Left lung (tissue), 10 donors: ENCODE measurements around the gene B4GALT3. TPM values are rescaled to one million over a fixed set of nuclear protein-coding genes. Genes with fewer than 3 reads are reported as not detected.
A peak's percentile ranks its signal among the peaks of the same experiment; 100 is the strongest.

Source experiments
- ATAC-seq: fragments of 200-7000 bp; cut with Tn5 transposase; one replicate; pipeline ENCODE4 v1.9.1; 2020; ENCODE audit warnings: moderate library complexity
- DNase-seq, 4 donors: peaks; one replicate each; pipeline ENCODE4 v3.0.0-alpha.2; 2013 to 2020
- H3K27ac ChIP-seq, 2 donors: fragments of 200-600 bp; sonication (generic) in 1 of 2; one replicate each; pipeline versions ENCODE4 v1.5.0 to v1.8.0; 2020 to 2021
- H3K27me3 ChIP-seq, 2 donors: fragments of 200-600 bp; sonication (generic) in 1 of 2; one replicate each; pipeline versions ENCODE4 v1.5.0 to v1.8.0; 2020 to 2021
- H3K36me3 ChIP-seq, 2 donors: fragments of 200-600 bp; sonication (generic) in 1 of 2; one replicate each; pipeline versions ENCODE4 v1.5.0 to v1.8.0; 2020 to 2021
- H3K4me1 ChIP-seq, 2 donors: fragments of 200-600 bp; one replicate each; pipeline ENCODE4 v1.8.0; 2021
- H3K4me3 ChIP-seq, 2 donors: fragments of 200-600 bp; sonication (generic) in 1 of 2; one replicate each; pipeline versions ENCODE4 v1.5.0 to v1.8.0; 2020 to 2021; ENCODE audit warnings: mild to moderate bottlenecking in 1 of 2
- H3K9me3 ChIP-seq, 2 donors: fragments of 200-600 bp; sonication (generic) in 1 of 2; one replicate each; pipeline versions ENCODE4 v1.5.0 to v1.8.0; 2020 to 2021
- intact Hi-C, 2 donors: fragments of 100-400 bp; cut with DNase I; formaldehyde crosslinking; loops; one replicate each; pipeline versions ENCODE4 v1.11.2 to v1.14.2; 2022
- polyA plus RNA-seq, 6 donors: library from polyadenylated mRNA; unstranded; fragments of 120-200 nt; gene quantifications; one replicate each; pipeline ENCODE4 v1.2.1, GENCODE V29; 2013; ENCODE audit not compliant: insufficient read length in 6 of 6
- total RNA-seq, 2 donors: library from RNA; stranded (reverse); fragmentation: NEBNext Ultra II Directional; extraction: Animal tissue kit (Norgen Biotek cat#: 25700); gene quantifications; one replicate each; pipeline ENCODE4 v1.2.1, GENCODE V29; 2021
- TF ChIP-seq, protein P1 (sequence below), 2 donors: fragments of 200-600 bp; sonication (generic) in 1 of 2; IDR thresholded peaks; one replicate each; pipeline versions ENCODE4 v1.5.0 to v1.8.0; 2021; ENCODE audit warnings: antibody characterized with exemption in 2 of 2
- donor health status: DM: no; HTN: yes; CAD: no.
- donor health status: DM: no; HTN: no; CAD: no.

Gene B4GALT3
- total and polyA plus RNA-seq, 8 donors: 35.3 to 42.3 (median 37.2) TPM

GRCh38 chr1:161138431-161138830, 38.9 kb downstream of the B4GALT3 start:
- Histone ChIP-seq H3K4me3 (no peak overlapping the region), H3K27ac (peak overlapping the region in 1 of 2 donors; percentile 24), H3K9me3 (no peaks in the 10 kb centered on the region), H3K4me1 (peaks cover 3 to 32% of the 10 kb centered on the region in 2 donors), H3K36me3 (no peaks in the 10 kb centered on the region), H3K27me3 (no peaks in the 10 kb centered on the region)
- intact Hi-C loops: no loop called here
- TF ChIP-seq, protein P1, sequence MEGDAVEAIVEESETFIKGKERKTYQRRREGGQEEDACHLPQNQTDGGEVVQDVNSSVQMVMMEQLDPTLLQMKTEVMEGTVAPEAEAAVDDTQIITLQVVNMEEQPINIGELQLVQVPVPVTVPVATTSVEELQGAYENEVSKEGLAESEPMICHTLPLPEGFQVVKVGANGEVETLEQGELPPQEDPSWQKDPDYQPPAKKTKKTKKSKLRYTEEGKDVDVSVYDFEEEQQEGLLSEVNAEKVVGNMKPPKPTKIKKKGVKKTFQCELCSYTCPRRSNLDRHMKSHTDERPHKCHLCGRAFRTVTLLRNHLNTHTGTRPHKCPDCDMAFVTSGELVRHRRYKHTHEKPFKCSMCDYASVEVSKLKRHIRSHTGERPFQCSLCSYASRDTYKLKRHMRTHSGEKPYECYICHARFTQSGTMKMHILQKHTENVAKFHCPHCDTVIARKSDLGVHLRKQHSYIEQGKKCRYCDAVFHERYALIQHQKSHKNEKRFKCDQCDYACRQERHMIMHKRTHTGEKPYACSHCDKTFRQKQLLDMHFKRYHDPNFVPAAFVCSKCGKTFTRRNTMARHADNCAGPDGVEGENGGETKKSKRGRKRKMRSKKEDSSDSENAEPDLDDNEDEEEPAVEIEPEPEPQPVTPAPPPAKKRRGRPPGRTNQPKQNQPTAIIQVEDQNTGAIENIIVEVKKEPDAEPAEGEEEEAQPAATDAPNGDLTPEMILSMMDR (IDR thresholded peaks at IDR 0.05): no peak
- ATAC-seq (no peak), DNase-seq (no peak)

DNA sequence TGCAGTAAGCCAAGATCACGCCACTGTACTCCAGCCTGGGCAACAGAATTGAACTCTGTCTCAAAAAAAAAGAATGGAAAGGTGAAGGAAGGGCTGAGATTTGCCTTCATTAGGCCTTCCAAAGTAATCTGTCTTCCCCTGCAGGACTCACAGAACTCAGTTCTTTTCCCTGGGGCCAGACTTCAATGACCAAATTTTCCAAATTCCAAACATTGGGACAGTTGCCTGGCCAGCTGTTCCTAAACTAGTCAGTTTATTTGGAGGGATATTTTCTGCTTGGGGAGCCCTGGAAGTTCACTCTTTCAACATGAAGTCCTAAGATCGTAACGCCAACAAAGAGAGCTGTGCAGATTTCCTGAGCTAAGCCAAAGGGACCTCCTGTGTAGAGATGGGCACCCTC, 39.4 kb downstream of the B4GALT3 start:
- TF ChIP-seq, protein P1 (IDR thresholded peaks at IDR 0.05): no peak
- no peak overlapping the region for H3K4me3 ChIP-seq
- H3K27me3 ChIP-seq: no peaks in the 10 kb centered on the region
- H3K27ac ChIP-seq: no peak overlapping the region
- H3K9me3 ChIP-seq: no peaks in the 10 kb centered on the region
- DNase-seq (no peak), ATAC-seq (no peak)
- intact Hi-C loops: no loop called here
- H3K36me3 ChIP-seq: no peaks in the 10 kb centered on the region
- H3K4me1 ChIP-seq: peaks cover 3 to 34% of the 10 kb centered on the region in 2 donors

DNA sequence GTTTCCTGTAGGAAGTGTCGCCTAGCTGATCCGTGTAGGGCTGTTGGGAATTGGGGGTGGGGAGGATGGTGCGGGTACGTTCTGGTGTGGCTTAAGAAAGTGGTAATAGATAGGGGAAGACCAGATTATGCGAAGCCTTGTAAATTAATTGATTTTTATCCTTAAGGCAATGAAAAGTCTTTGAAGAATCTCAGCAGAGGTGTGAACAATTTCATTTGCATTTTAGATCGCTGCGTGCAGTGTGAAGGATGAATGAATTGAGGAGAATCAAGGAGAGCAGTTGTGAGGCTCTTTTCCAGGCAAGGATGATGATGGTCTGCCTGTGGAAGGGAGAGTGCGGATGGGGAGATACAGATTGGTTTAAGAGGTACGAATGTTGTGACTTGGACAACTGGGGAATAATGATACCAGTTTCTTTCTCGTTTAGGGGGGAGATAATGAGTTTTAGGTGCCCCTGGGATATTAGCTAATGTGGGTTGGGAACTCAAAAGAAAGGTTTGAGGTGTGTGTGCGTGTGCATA, 44.0 kb downstream of the B4GALT3 start:
- intact Hi-C loops: no loop called here
- no peaks in the 10 kb centered on the region for H3K27me3 ChIP-seq
- peaks cover 0 to 12% of the 10 kb centered on the region in 2 donors for H3K36me3 ChIP-seq
- peak overlapping the region; percentile 95 to 97 for H3K27ac ChIP-seq
- TF ChIP-seq, protein P1 (IDR thresholded peaks at IDR 0.05): no peak
- peak overlapping the region; percentile 58 to 68 for H3K4me3 ChIP-seq
- DNase-seq (no peak), ATAC-seq (no peak)
- peaks cover 8 to 64% of the 10 kb centered on the region in 2 donors for H3K4me1 ChIP-seq
- no peaks in the 10 kb centered on the region for H3K9me3 ChIP-seq

DNA sequence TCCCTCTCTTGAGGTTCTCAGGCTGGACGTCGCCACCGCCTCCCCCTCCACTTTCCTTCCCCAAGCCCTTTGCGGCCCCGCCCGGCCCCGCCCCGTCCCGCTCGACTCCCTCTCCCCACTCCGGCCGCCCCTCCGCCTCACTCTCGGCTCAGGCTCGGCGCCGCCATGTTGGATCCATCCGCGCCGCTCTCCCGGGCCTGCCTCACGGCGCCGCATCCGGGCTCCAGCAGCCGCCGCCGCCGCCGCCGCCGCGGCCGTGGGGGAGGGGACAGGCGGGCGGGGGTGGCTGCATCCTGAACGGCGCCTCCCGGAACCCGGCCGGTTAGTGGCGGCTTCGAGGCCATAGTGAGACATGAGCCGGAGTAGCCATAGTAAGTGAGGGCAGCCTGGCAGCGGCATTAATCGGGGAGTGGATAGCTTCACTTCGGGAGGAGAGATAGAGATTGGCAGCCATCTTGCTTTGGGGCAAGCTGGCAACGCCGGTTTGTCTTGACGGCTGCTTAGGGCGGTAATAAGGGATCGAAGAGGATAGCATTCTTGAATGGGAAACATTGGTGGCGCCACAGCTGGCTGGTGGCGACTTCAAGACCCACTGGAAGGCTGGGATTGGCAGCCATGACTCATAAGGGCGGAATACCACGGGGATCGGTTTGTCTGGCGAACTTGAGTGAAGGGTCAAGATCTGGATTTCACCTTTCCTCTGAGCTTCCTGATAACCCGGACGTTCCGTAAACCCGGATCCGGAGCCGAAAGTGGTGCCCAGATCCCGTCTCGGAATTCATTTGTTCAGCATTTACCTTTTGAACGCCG, 44.7 kb downstream of the B4GALT3 start, which contains the start of gene DEDD:
Gene DEDD, minus strand, starts transcription at position 258 of the 810 bp plus-strand sequence. CDS start 8,205 bp downstream, outside the sequence.
- H3K4me1 ChIP-seq: peaks cover 8 to 64% of the 10 kb centered on the region in 2 donors
- no peaks in the 10 kb centered on the region for H3K9me3 ChIP-seq
- TF ChIP-seq, protein P1 (IDR thresholded peaks at IDR 0.05): no peak
- H3K4me3 ChIP-seq: peak within 1 kb of the TSS; percentile 58 to 68
- intact Hi-C loops: no loop called here
- ATAC-seq (peak; percentile 92), DNase-seq (peak; percentile 93 to 97 (median 95))
- H3K36me3 ChIP-seq: peaks cover 0 to 18% of the 10 kb centered on the region in 2 donors
- H3K27me3 ChIP-seq: no peaks in the 10 kb centered on the region
- H3K27ac ChIP-seq: peak within 1 kb of the TSS; percentile 95 to 97
